ENCODE results near the gene FOXP1.

FOXP1 gene

DNA sequence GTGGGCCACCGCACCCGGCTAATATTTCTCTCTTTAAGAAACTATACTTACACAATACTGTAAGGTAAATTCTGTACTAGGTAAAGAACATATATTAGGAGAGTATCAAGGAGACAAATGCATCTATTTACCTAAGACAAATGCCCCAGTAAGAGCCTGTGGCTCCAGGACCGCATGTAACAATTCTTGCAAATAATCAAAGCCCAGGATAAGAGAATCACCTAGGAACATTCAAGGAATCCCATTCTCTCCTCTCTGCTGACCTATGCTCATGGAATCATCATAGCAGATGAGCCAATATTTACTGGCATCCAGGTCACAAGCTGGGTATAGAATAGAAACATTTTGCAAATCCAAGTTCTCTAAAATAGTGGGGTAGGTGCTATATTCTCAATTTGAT lies 347.7 kb downstream of the FOXP1 start:
- H3K27me3 ChIP-seq (ENCODE audit: insufficient read depth, poor library complexity, severe bottlenecking): no peaks in the 10 kb centered on the region
- H3K27ac ChIP-seq (ENCODE audit: poor library complexity, severe bottlenecking): no peak overlapping the region
- H3K4me3 ChIP-seq (ENCODE audit: severe bottlenecking): no peak overlapping the region
- TF ChIP-seq, protein P1, sequence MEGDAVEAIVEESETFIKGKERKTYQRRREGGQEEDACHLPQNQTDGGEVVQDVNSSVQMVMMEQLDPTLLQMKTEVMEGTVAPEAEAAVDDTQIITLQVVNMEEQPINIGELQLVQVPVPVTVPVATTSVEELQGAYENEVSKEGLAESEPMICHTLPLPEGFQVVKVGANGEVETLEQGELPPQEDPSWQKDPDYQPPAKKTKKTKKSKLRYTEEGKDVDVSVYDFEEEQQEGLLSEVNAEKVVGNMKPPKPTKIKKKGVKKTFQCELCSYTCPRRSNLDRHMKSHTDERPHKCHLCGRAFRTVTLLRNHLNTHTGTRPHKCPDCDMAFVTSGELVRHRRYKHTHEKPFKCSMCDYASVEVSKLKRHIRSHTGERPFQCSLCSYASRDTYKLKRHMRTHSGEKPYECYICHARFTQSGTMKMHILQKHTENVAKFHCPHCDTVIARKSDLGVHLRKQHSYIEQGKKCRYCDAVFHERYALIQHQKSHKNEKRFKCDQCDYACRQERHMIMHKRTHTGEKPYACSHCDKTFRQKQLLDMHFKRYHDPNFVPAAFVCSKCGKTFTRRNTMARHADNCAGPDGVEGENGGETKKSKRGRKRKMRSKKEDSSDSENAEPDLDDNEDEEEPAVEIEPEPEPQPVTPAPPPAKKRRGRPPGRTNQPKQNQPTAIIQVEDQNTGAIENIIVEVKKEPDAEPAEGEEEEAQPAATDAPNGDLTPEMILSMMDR (IDR thresholded peaks at IDR 0.05; ENCODE audit: poor library complexity, severe bottlenecking): no peak
- H3K36me3 ChIP-seq (ENCODE audit: low read depth): no peaks in the 10 kb centered on the region
- H3K9me3 ChIP-seq (ENCODE audit: severe bottlenecking): no peaks in the 10 kb centered on the region
- no peaks in the 10 kb centered on the region for H3K4me1 ChIP-seq (ENCODE audit: insufficient read depth, poor library complexity, severe bottlenecking)
- ATAC-seq (ENCODE audit: low read depth) (no peak), DNase-seq (ENCODE audit: low spot score) (no peak)

GRCh38 chr3:71232895-71233294 lies 350.6 kb downstream of the FOXP1 start:
- no peak for ATAC-seq (ENCODE audit: low read depth)
- DNase-seq (ENCODE audit: low spot score): no peak
- TF ChIP-seq, protein P1 (IDR thresholded peaks at IDR 0.05; ENCODE audit: poor library complexity, severe bottlenecking): no peak
- H3K27ac ChIP-seq (ENCODE audit: poor library complexity, severe bottlenecking): no peak overlapping the region
- H3K9me3 ChIP-seq (ENCODE audit: severe bottlenecking): no peaks in the 10 kb centered on the region
- no peaks in the 10 kb centered on the region for H3K36me3 ChIP-seq (ENCODE audit: low read depth)
- H3K4me3 ChIP-seq (ENCODE audit: severe bottlenecking): no peak overlapping the region
- H3K4me1 ChIP-seq (ENCODE audit: insufficient read depth, poor library complexity, severe bottlenecking): no peaks in the 10 kb centered on the region
- no peaks in the 10 kb centered on the region for H3K27me3 ChIP-seq (ENCODE audit: insufficient read depth, poor library complexity, severe bottlenecking)

- TF ChIP-seq, protein P1 (IDR thresholded peaks at IDR 0.05; ENCODE audit: poor library complexity, severe bottlenecking): no peak
- no peak for ATAC-seq (ENCODE audit: low read depth)
- Histone ChIP-seq H3K27me3 (ENCODE audit: insufficient read depth, poor library complexity, severe bottlenecking) (no peaks in the 10 kb centered on the region), H3K4me1 (ENCODE audit: insufficient read depth, poor library complexity, severe bottlenecking) (no peaks in the 10 kb centered on the region), H3K27ac (ENCODE audit: poor library complexity, severe bottlenecking) (no peak overlapping the region), H3K36me3 (ENCODE audit: low read depth) (no peaks in the 10 kb centered on the region), H3K4me3 (ENCODE audit: severe bottlenecking) (no peak overlapping the region), H3K9me3 (ENCODE audit: severe bottlenecking) (no peaks in the 10 kb centered on the region)
- no peak for DNase-seq (ENCODE audit: low spot score)
These were observed 351.3 kb downstream of the FOXP1 start for GRCh38 chr3:71232175-71232679.

- TF ChIP-seq, protein P1 (IDR thresholded peaks at IDR 0.05; ENCODE audit: poor library complexity, severe bottlenecking): no peak
- no peak for DNase-seq (ENCODE audit: low spot score)
- Histone ChIP-seq H3K27ac (ENCODE audit: poor library complexity, severe bottlenecking) (no peak overlapping the region), H3K9me3 (ENCODE audit: severe bottlenecking) (no peaks in the 10 kb centered on the region), H3K27me3 (ENCODE audit: insufficient read depth, poor library complexity, severe bottlenecking) (no peaks in the 10 kb centered on the region), H3K4me3 (ENCODE audit: severe bottlenecking) (no peak overlapping the region), H3K4me1 (ENCODE audit: insufficient read depth, poor library complexity, severe bottlenecking) (no peaks in the 10 kb centered on the region), H3K36me3 (ENCODE audit: low read depth) (no peaks in the 10 kb centered on the region)
- ATAC-seq (ENCODE audit: low read depth): no peak
These were observed 351.8 kb downstream of the FOXP1 start for GRCh38 chr3:71231680-71232079.

DNA sequence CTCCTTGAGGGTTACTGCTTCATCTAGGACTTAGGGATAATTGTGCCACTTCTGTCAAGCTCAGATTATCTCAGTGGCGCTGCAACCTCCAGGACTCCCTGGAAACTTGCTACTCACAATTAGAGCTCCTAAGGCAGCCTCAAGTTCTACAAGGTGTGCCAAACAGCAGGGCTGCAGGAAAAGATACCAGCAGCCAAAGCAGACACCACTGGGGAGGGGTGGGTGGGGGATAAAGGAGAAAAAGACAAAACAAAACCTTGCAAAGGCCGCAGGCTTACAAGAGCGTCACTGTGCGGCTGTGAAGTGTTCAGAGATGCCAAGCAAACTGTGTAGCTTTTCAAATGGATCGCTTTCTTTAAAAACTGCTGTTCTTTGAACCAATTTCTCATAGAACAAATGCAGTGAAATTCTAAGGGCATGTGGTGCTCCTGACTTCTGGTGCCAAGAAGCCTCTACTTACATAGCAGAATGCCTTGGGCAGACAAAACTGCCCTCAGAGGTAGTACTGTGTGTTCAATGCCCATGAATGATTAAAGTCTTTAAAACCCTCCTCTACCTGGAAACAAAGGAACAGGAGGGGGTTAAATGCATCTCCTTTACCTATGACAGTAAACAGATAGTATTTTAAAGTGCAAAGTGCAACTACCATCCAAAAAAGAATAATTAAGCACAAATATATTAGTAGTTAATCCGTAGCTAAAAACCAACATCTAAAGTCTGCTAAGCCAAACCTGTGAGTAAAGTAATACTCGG lies 353.4 kb downstream of the FOXP1 start:
- TF ChIP-seq, protein P1 (IDR thresholded peaks at IDR 0.05; ENCODE audit: poor library complexity, severe bottlenecking): no peak
- no peaks in the 10 kb centered on the region for H3K9me3 ChIP-seq (ENCODE audit: severe bottlenecking)
- DNase-seq (ENCODE audit: low spot score) (no peak), ATAC-seq (ENCODE audit: low read depth) (no peak)
- H3K4me1 ChIP-seq (ENCODE audit: insufficient read depth, poor library complexity, severe bottlenecking): no peaks in the 10 kb centered on the region
- no peaks in the 10 kb centered on the region for H3K27me3 ChIP-seq (ENCODE audit: insufficient read depth, poor library complexity, severe bottlenecking)
- H3K4me3 ChIP-seq (ENCODE audit: severe bottlenecking): no peak overlapping the region
- H3K36me3 ChIP-seq (ENCODE audit: low read depth): no peaks in the 10 kb centered on the region
- no peak overlapping the region for H3K27ac ChIP-seq (ENCODE audit: poor library complexity, severe bottlenecking)
